GM12865 (cell line): ENCODE measurements around the gene TPSG1.
"Not testable (repeated sequence)": the region's sequence is repeated elsewhere in the genome, so short reads cannot be mapped to it uniquely, and the experiment has no call there.

Experiments used
- DNase-seq: peaks from one replicate; pipeline ENCODE4 v3.0.0; 2010; ENCODE audit warnings: low read depth
- H3K4me3 ChIP-seq: 2 replicates; pipeline ENCODE4 v1.5.1; 2011; ENCODE audit warnings: mild to moderate bottlenecking, low read depth, low read length, control low read depth
- TF ChIP-seq, protein P1 (sequence below): IDR thresholded peaks from 2 replicates; pipeline ENCODE4 v1.5.1; 2011; ENCODE audit warnings: low read length, control low read depth, low read depth, inconsistent platforms; ENCODE audit not compliant: insufficient read depth; ENCODE audit errors: missing control alignments

TPSG1 gene

GRCh38 chr16:1237990-1238389, 12.9 kb upstream of the TPSG1 start:
- no peak for DNase-seq
- H3K4me3 ChIP-seq, result no peak overlapping the region
- TF ChIP-seq, protein P1, sequence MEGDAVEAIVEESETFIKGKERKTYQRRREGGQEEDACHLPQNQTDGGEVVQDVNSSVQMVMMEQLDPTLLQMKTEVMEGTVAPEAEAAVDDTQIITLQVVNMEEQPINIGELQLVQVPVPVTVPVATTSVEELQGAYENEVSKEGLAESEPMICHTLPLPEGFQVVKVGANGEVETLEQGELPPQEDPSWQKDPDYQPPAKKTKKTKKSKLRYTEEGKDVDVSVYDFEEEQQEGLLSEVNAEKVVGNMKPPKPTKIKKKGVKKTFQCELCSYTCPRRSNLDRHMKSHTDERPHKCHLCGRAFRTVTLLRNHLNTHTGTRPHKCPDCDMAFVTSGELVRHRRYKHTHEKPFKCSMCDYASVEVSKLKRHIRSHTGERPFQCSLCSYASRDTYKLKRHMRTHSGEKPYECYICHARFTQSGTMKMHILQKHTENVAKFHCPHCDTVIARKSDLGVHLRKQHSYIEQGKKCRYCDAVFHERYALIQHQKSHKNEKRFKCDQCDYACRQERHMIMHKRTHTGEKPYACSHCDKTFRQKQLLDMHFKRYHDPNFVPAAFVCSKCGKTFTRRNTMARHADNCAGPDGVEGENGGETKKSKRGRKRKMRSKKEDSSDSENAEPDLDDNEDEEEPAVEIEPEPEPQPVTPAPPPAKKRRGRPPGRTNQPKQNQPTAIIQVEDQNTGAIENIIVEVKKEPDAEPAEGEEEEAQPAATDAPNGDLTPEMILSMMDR, result no peak

- not testable (repeated sequence) for DNase-seq, H3K4me3 ChIP-seq
These were observed 11.6 kb upstream of the TPSG1 start for GRCh38 chr16:1236659-1237058.

GRCh38 chr16:1232049-1232748, 7.1 kb upstream of the TPSG1 start:
- H3K4me3 ChIP-seq, DNase-seq: not testable (repeated sequence)

DNA sequence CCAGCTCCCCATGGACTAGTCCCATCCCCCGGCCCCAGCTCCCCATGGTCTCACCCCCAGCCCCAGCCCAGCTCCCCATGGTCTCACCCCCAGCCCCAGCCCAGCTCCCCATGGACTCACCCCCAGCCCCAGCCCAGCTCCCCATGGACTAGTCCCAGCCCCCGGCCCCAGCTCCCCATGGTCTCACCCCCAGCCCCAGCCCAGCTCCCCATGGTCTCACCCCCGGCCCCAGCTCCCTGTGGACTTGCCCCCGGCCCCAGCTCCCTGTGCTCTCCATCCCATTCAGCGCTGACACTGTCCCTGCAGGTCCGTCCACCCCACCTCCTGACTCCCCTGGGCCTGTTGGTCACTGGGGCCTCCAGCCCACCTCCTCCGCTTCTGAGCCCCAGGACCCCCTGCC, 6.2 kb upstream of the TPSG1 start:
- not testable (repeated sequence) for H3K4me3 ChIP-seq, DNase-seq

DNA sequence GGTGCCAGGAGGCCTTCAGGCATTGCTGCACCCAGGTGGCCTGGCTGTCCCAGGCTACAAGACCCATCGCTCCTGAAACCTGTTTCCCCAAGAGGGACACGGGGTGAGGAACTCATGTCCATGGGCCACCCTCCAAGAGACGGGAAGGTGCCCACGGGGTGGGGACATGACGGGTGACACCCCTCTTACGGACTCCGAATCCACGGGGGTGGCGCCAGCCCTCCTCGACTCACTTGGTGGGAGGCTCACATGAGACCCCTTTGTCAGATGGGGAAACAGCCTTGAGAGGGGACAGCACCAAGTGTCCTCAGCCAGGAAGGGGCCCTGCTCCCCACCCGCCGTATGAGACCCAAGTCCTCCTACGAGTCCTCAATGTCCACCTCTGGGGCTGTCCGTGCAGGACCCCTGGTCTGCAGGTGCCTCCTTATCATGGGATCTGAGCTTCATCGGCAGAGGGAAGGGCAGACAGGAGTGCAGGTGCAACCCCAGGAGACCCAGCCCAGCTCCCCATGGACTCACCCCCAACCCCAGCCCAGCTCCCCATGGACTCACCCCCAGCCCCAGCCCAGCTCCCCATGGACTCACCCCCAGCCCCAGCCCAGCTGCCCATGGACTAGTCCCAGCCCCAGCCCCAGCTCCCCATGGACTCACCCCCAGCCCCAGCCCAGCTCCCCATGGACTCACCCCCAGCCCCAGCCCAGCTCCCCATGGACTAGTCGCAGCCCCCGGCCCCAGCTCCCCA, 5.6 kb upstream of the TPSG1 start:
- not testable (repeated sequence) for DNase-seq, H3K4me3 ChIP-seq

GRCh38 chr16:1230084-1230470, 5.0 kb upstream of the TPSG1 start, which contains the start of gene TPSB2:
Gene TPSB2 (minus strand): TSS chr16:1230184. CDS start chr16:1229951, 233 bp downstream.
- DNase-seq, H3K4me3 ChIP-seq: not testable (repeated sequence)

DNA sequence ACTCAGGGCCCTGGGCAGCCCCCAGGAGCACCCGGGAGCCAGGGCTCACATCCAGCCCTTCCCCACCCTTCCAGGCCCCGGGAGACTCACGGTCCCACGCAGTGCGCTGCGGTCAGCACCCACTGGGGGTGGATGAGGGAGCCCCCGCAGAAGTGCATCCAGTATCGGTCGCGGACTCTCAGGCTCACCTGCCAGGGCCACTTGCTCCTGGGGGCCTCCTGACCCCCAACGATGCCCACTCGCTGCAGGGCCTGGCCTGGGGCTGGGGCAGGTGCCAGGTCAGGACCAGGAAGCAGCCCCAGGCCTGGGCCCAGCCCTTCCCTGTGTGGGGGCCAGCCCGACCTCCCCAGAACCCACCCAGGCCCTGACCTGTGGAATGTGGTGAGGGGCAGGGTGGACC, 4.4 kb upstream of the TPSG1 start:
- not testable (repeated sequence) for DNase-seq, H3K4me3 ChIP-seq

- not testable (repeated sequence) for H3K4me3 ChIP-seq, DNase-seq
These were observed 3.2 kb upstream of the TPSG1 start for GRCh38 chr16:1228227-1228626.

GRCh38 chr16:1226692-1227091, 1.6 kb upstream of the TPSG1 start:
- not testable (repeated sequence) for DNase-seq, H3K4me3 ChIP-seq

DNA sequence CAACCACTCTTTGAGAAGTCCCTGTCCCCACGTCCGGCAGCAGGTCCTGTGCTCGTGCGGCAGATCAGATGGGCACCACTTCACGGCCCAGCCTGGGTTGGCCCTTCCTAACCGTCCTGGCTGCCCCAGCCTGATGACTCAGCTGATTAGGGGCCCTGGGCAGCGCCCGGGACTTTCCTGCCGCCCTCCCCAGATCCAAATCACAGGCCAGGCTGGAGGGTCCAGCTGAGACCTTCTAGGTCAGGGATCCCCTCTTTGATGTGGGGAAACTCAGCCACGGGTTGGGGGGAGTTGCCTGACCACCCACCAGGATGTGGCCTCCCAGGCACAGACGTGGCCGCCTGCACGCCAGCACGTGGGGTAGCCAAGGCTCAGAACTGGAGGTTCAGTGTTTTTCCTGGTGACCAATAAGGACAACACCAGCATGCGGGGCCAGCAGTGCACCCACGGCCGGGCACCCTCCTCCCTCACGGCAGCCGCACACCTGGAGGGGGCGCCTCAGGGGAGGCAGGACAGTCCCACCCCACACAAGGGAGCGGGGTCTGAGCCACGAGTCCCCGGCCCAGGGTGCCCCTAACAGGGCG, 752 bp upstream of the TPSG1 start:
- not testable (repeated sequence) for H3K4me3 ChIP-seq, DNase-seq

- TF ChIP-seq, protein P1, result no peak
- no peak overlapping the region for H3K4me3 ChIP-seq
- no peak for DNase-seq
These were observed 510 bp downstream of the TPSG1 start for GRCh38 chr16:1224558-1224957.
